GM19238 (cell line): ENCODE data around the gene SMPX.

Experiments
- DNase-seq: peaks from one replicate; pipeline ENCODE4 v3.0.0; 2011; ENCODE audit warnings: low spot score; ENCODE audit not compliant: insufficient read length

The SMPX gene

GRCh38 chrX:21715337-21715736 lies 42.6 kb downstream of the SMPX start:
- DNase-seq: no peak

GRCh38 chrX:21711848-21712197 lies 46.1 kb downstream of the SMPX start:
- no peak for DNase-seq

GRCh38 chrX:21711129-21711847 lies 46.6 kb downstream of the SMPX start:
- DNase-seq: no peak

GRCh38 chrX:21708116-21708515 lies 49.8 kb downstream of the SMPX start:
- DNase-seq: peak; percentile 5

GRCh38 chrX:21705225-21705624 lies 52.7 kb downstream of the SMPX start:
- no peak for DNase-seq

GRCh38 chrX:21702725-21703124 lies 55.2 kb downstream of the SMPX start:
- DNase-seq: no peak

- no peak for DNase-seq
These were observed 56.9 kb downstream of the SMPX start for GRCh38 chrX:21700967-21701366.

- no peak for DNase-seq
These were observed 57.6 kb downstream of the SMPX start for GRCh38 chrX:21700275-21700674.

GRCh38 chrX:21699136-21699535 lies 58.8 kb downstream of the SMPX start:
- DNase-seq: no peak

GRCh38 chrX:21698272-21698671 lies 59.6 kb downstream of the SMPX start:
- DNase-seq: no peak

GRCh38 chrX:21691512-21692018 lies 66.4 kb downstream of the SMPX start:
- DNase-seq: no peak

GRCh38 chrX:21683941-21684340 lies 74.0 kb downstream of the SMPX start:
- no peak for DNase-seq

GRCh38 chrX:21678048-21678612 lies 79.8 kb downstream of the SMPX start:
- no peak for DNase-seq

- DNase-seq: no peak
These were observed 82.0 kb downstream of the SMPX start for GRCh38 chrX:21675931-21676330.

- no peak for DNase-seq
These were observed 83.3 kb downstream of the SMPX start for GRCh38 chrX:21674430-21675186.

GRCh38 chrX:21666679-21667078 lies 91.2 kb downstream of the SMPX start:
- no peak for DNase-seq

- no peak for DNase-seq
These were observed 91.7 kb downstream of the SMPX start for GRCh38 chrX:21666252-21666651.

- DNase-seq: no peak
These were observed 95.2 kb downstream of the SMPX start for GRCh38 chrX:21662761-21663160.

- DNase-seq: no peak
These were observed 96.6 kb downstream of the SMPX start for GRCh38 chrX:21661316-21661715.

GRCh38 chrX:21660156-21660555 lies 97.8 kb downstream of the SMPX start:
- no peak for DNase-seq

- no peak for DNase-seq
These were observed 98.6 kb downstream of the SMPX start for GRCh38 chrX:21659320-21659719.

GRCh38 chrX:21658746-21659145 lies 99.2 kb downstream of the SMPX start:
- no peak for DNase-seq
